Memory B cell (primary cell): ENCODE results near the gene UBAC2.

Experiments
- ATAC-seq: fragments of 150-1000 bp; cut with Tn5 transposase; 2 replicates; pipeline ENCODE4 v1.10.0; 2021; ENCODE audit warnings: low read depth, mild to moderate bottlenecking, moderate library complexity
- DNase-seq, 2 donors: peaks; one replicate each; pipeline ENCODE4 v3.0.0; 2022; ENCODE audit warnings: low spot score in 2 of 2
- H3K27ac Mint-ChIP-seq: one replicate; pipeline ENCODE4 v1.8.0; 2022; ENCODE audit warnings: mild to moderate bottlenecking, moderate library complexity, mixed read lengths
- H3K27me3 Mint-ChIP-seq: one replicate; pipeline ENCODE4 v1.8.0; 2022; ENCODE audit warnings: mixed read lengths
- H3K36me3 Mint-ChIP-seq: one replicate; pipeline ENCODE4 v1.8.0; 2022; ENCODE audit warnings: mild to moderate bottlenecking, mixed read lengths
- H3K4me1 Mint-ChIP-seq: one replicate; pipeline ENCODE4 v1.8.0; 2022; ENCODE audit warnings: mixed read lengths
- H3K4me3 Mint-ChIP-seq: one replicate; pipeline ENCODE4 v1.8.0; 2022; ENCODE audit warnings: mild to moderate bottlenecking, moderate library complexity, mixed read lengths
- H3K9me3 Mint-ChIP-seq: one replicate; pipeline ENCODE4 v1.8.0; 2022; ENCODE audit warnings: mixed read lengths

The UBAC2 gene

DNA sequence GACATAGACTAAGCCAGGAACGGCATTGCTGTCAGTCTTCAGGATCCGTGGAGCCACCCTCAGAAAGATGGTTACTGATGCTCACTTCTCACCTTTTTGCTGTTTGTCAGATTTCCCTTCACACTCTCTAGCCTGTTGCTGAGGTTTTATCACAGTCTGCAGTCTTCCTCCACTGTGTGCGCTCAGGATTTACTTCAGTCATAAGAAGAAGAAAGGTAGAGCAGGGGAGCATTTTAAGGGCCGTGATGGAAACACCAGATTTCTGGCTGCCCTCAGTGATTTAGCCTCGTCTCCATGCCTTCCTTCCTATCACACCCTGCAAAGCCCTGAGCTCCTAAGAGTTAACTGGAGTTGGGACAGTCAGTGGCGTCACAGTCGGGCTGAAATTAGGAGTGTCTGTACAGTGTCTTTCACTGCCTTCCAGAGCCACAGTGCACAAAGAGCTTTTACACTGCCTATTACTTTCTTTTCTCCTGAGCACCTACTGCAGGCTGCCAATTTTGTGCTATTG is 166.5 kb downstream of the UBAC2 start:
- no peaks in the 10 kb centered on the region for H3K9me3 Mint-ChIP-seq
- no peak for DNase-seq
- H3K27ac Mint-ChIP-seq, result peak overlapping the region; percentile 88
- H3K36me3 Mint-ChIP-seq, result peaks cover 39% of the 10 kb centered on the region
- peak overlapping the region; percentile 2 for H3K4me3 Mint-ChIP-seq
- no peak for ATAC-seq
- H3K27me3 Mint-ChIP-seq, result no peaks in the 10 kb centered on the region
- peaks cover 54% of the 10 kb centered on the region for H3K4me1 Mint-ChIP-seq

DNA sequence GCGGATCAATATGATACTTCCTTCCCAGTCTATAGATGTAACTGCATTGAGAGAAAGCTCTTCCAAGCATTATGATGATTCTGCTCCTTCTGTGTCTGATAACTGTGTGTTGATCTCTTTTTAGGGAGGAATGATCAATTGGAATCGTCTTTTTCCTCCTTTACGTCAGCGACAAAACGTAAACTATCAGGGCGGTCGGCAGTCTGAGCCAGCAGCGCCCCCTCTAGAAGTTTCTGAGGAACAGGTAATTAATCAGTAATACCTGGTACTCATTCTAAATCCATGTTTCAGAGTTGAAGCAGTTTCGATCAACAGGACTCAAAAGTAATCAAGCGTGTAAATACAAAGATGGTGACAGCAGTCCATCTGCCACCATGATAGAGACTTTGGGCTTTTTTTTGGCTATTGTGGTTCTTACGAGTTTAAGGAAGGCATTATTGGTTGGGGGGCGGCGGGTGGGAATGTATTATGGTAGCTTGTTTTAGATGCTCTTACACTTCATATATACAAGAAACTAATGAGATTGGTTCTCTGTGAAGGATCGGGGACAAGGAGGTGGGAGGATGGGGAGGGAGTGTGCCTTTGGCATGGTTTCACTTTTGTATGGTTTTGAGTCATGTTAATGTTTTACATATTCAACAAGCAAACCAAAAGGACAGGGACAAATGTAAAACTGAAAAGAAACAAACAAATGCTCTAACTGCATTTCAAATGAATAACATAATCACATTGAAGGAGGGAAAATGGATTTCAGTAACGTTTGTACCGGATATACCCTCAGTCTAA is 167.2 kb downstream of the UBAC2 start:
- Mint-ChIP-seq H3K4me3 (peak overlapping the region; percentile 37), H3K27ac (peak overlapping the region; percentile 88), H3K36me3 (peaks cover 38% of the 10 kb centered on the region), H3K27me3 (no peaks in the 10 kb centered on the region), H3K9me3 (no peaks in the 10 kb centered on the region), H3K4me1 (peaks cover 54% of the 10 kb centered on the region)
- DNase-seq, result no peak
- ATAC-seq, result no peak

DNA sequence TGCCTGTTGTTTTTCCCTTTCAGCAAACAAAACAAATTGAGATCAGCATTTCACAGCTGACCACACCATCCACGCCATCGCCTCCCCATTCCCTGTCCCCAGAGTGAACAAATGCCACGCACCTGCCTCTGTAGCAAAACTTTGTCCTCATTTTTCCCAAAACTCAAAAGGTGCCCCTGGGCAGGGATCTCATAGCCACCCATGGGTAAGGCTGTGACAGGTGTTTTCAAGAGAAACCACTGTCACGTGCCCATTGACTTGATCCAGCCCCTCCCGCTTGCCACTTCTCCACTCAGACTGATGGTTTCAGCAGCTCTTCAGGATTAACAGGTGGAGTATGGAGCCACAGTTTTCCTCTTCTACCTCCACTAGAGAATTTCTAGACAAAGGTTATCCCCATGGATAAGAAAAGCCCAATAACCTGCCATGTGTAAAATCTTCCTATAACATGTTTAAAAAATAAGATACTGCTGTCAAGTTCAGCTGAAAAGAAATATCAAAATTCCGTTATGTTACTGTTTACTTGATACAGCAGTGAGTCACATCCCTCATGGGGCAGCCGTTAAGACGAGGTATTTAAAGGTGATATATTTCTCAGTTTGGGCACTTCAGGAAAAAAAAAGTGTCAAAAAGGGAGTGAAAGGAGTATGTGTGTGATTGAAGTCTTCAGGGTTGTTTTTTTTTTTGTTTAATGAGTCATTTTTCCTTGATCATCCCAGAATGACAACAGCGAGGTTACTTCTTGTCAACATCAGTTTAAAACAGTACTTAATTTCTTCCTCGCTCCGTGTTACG is 170.0 kb downstream of the UBAC2 start:
- H3K27me3 Mint-ChIP-seq, result no peaks in the 10 kb centered on the region
- H3K4me1 Mint-ChIP-seq, result peaks cover 61% of the 10 kb centered on the region
- ATAC-seq, result no peak
- H3K36me3 Mint-ChIP-seq, result peaks cover 38% of the 10 kb centered on the region
- peak overlapping the region; percentile 21 for H3K4me3 Mint-ChIP-seq
- no peaks in the 10 kb centered on the region for H3K9me3 Mint-ChIP-seq
- H3K27ac Mint-ChIP-seq, result peak overlapping the region; percentile 91
- no peak for DNase-seq

DNA sequence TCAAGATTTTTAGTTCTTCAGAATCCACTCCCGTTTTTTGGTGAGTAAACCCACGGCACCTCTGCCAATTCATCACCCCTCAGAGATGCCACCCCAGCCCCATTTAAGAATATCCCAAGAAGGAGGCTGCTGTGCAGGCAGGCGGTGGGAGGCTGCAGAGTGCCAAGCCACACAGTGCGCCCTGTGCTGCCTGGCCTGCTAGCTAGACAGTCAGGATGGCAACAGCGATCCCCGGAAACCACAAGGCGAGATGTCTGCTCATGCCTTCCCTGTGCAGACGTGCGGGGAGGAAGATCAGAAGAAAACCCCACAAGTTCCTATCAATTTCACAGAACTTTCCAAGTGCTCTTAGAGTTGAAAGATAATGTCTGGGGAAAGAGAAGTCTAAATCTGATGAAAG is 171.3 kb downstream of the UBAC2 start:
- DNase-seq (no peak), ATAC-seq (no peak)
- Mint-ChIP-seq H3K27ac (peak overlapping the region; percentile 100), H3K4me3 (no peak overlapping the region), H3K4me1 (peaks cover 61% of the 10 kb centered on the region), H3K9me3 (no peaks in the 10 kb centered on the region), H3K27me3 (no peaks in the 10 kb centered on the region), H3K36me3 (peaks cover 36% of the 10 kb centered on the region)

DNA sequence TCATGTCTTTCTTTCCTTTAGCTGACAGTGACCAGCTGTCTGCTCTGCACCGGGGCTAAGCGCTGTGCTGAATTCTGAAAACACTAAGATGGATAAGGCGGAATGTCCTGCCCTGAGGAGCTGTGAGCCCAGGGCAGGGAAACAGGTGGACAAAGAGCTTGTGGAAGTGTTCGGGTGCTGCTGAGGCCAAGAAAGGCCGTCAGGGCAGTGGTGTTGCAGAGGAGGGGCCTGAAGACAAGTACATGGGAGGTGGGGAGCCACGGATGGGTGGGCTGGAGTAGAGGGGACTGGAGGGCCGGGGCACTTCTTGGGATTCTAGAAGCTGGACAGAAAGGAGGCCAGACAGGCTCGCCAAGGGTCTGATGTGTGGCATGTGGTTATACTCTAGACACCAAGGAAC is 172.8 kb downstream of the UBAC2 start:
- H3K9me3 Mint-ChIP-seq, result no peaks in the 10 kb centered on the region
- H3K27me3 Mint-ChIP-seq, result no peaks in the 10 kb centered on the region
- H3K4me3 Mint-ChIP-seq, result peak overlapping the region; percentile 71
- H3K36me3 Mint-ChIP-seq, result peaks cover 26% of the 10 kb centered on the region
- ATAC-seq (no peak), DNase-seq (no peak)
- peaks cover 57% of the 10 kb centered on the region for H3K4me1 Mint-ChIP-seq
- peak overlapping the region; percentile 100 for H3K27ac Mint-ChIP-seq

DNA sequence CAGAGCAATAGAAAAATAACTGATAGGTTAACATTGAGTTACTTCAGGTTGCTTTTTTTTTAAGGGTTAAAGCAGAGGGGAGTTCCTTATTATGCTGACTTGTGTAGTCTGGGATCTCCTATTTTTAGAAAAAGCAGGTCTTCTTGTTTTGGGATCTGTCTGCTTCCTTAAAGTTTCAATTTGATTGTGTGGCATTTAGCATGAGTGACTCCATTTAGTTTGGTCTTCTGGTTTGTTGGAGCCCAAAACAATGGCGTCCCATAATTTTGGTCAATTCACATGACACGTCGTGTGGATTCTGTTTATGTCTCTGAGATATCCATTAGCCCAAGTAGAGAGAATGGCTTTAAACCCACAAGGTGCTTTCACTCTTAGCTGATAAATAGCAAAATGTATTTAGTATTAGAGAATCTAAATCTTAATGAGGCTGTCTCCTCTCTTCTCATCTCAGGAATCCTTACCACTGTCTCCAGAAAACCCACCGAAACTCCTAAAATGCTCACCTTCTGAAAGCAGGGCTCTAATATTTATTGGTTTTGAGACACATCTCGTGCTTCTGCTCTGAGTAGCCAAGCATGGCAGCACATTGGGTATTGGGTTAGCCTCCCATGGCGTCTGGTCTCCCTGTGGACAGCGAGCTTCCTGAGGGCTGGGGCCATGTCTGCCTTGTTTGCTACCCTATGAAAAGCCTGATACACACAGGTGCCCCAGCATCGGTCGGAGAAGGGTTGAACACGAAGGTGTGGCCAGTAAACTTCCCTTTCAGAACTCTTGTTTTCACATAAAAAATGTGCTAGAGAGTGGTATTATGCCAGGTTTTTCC is 173.7 kb downstream of the UBAC2 start:
- ATAC-seq (peak; percentile 47), DNase-seq (peak; percentile 70 to 72)
- peak overlapping the region; percentile 100 for H3K27ac Mint-ChIP-seq
- peaks cover 23% of the 10 kb centered on the region for H3K36me3 Mint-ChIP-seq
- no peaks in the 10 kb centered on the region for H3K9me3 Mint-ChIP-seq
- no peaks in the 10 kb centered on the region for H3K27me3 Mint-ChIP-seq
- peaks cover 59% of the 10 kb centered on the region for H3K4me1 Mint-ChIP-seq
- H3K4me3 Mint-ChIP-seq, result peak overlapping the region; percentile 82

DNA sequence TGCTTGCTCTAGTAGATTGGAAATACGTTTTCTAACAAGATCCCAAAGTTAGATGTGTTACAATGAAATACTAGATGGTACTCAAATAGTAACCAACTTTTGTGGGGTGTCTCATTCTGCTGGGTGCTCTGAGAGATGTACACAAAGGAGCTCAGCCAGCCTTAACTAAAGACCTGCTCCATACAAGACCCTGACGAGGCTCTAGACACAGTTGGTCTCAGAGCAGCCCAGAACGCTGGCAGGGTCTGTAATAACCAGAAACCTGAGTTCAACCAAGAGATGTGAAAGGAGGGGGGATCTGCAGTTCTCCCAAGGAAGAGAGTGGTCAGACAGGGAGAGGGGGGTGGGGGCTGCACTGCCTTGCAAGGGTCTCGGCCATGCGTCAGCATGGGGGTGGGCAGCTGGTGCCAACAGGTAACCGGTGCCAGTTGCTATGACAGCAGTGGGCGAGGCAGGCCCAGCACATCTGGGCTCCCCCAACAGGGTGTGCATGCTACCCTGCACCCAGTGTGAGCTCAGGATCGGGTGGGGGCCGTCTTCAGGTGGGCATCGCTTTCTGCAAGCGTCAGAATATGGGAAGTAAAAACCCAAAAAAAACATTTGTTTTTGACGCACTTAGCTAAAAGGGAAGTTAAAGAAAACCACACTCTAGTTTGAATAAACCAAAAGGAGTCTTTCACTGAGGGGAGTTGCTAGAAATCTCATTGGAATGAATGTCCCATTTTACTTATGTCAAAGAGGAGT is 174.5 kb downstream of the UBAC2 start:
- H3K27ac Mint-ChIP-seq, result peak overlapping the region; percentile 100
- H3K4me3 Mint-ChIP-seq, result peak overlapping the region; percentile 82
- H3K9me3 Mint-ChIP-seq, result no peaks in the 10 kb centered on the region
- H3K36me3 Mint-ChIP-seq, result peaks cover 18% of the 10 kb centered on the region
- peaks cover 66% of the 10 kb centered on the region for H3K4me1 Mint-ChIP-seq
- H3K27me3 Mint-ChIP-seq, result no peaks in the 10 kb centered on the region
- DNase-seq, result peak; percentile 86 to 92
- ATAC-seq, result peak; percentile 76

DNA sequence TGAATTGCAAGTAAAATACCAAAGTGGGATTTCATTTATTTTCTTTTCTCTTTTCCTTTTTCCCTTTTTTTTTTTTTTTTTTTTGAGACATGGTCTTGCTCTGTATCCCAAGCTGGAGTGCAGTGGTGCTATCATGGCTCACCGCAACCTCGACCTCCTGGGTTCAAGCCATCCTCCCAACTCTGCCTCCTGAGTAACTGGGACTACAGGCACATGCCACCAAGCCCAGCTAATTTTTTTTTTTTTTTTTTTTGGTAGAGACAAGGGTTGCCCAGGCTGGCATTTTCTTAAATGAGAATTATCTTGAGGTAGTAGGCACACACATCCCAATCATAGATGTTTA is 175.1 kb downstream of the UBAC2 start:
- Mint-ChIP-seq H3K27ac (peak overlapping the region; percentile 100), H3K4me1 (peaks cover 66% of the 10 kb centered on the region), H3K4me3 (peak overlapping the region; percentile 82), H3K36me3 (peaks cover 13% of the 10 kb centered on the region), H3K9me3 (no peaks in the 10 kb centered on the region), H3K27me3 (no peaks in the 10 kb centered on the region)
- ATAC-seq, result peak; percentile 1
- peak in 1 of 2 donors; percentile 26 for DNase-seq

DNA sequence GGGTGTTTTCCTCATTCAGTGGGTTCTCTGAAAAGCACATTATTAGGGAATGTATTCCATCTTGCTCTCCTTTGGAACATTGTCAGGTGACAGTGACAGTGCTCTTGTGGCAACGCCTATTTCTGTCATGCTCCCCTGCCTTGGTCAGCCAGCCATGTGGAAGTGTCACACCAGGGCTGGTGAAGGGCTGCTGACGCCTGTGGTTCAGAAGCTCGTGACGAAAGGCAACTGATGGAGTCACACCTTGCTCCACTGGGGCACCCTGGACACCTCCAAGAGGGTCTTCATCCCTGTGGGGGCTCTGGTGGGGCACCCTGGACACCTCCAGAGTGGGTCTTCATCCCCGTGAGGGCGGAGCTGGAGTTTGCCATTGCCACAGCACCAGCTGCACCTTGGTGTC is 175.5 kb downstream of the UBAC2 start:
- H3K4me1 Mint-ChIP-seq, result peaks cover 67% of the 10 kb centered on the region
- peak overlapping the region; percentile 82 for H3K4me3 Mint-ChIP-seq
- ATAC-seq (peak; percentile 62), DNase-seq (peak; percentile 74 to 83)
- peaks cover 9% of the 10 kb centered on the region for H3K36me3 Mint-ChIP-seq
- no peaks in the 10 kb centered on the region for H3K27me3 Mint-ChIP-seq
- peak overlapping the region; percentile 100 for H3K27ac Mint-ChIP-seq
- H3K9me3 Mint-ChIP-seq, result no peaks in the 10 kb centered on the region

DNA sequence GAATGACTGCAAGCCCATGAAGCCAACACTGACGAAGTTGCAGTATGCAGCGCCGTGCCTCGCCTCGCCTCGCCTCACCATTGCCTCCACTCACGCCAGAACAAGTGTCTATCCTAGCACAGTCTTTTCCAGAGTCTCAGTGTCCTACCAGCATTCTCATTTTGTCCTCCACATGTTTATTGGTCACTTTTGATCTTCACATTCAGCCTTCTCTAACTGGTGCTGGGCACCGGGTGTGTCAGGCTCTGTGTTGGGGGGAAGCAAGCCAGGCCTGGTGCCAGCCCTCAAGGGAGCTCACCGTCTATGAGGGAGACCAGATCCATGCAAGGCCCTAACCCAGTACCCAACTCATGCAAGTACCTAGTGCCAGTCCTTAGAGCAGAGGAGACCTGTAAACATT is 176.3 kb downstream of the UBAC2 start:
- Mint-ChIP-seq H3K27ac (peak overlapping the region; percentile 100), H3K9me3 (no peaks in the 10 kb centered on the region), H3K4me1 (peaks cover 74% of the 10 kb centered on the region), H3K4me3 (peak overlapping the region; percentile 11), H3K36me3 (peaks cover 10% of the 10 kb centered on the region), H3K27me3 (no peaks in the 10 kb centered on the region)
- ATAC-seq (no peak), DNase-seq (no peak)

DNA sequence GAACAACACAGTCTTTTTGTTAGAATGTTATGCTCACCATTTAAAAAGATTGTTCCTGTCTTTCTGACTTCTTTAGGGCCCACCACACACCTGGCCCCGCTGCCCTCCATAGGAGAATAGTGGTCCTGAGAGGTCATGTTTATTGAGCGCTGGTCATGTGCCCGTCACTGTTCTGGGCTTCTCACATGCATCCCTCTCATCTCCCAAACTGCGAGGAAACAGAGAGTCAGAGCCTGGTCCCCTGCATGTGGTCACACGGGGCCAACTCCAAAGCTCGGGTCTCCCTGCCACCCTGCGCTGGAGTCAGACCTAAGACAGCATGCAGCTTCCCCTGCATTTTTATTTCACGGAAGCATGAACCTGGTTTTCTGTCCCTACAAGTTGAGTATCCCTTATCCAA is 177.0 kb downstream of the UBAC2 start:
- ATAC-seq (no peak), DNase-seq (no peak)
- Mint-ChIP-seq H3K27ac (peak overlapping the region; percentile 100), H3K4me1 (peaks cover 74% of the 10 kb centered on the region), H3K9me3 (no peaks in the 10 kb centered on the region), H3K36me3 (peaks cover 5% of the 10 kb centered on the region), H3K4me3 (no peak overlapping the region), H3K27me3 (no peaks in the 10 kb centered on the region)

DNA sequence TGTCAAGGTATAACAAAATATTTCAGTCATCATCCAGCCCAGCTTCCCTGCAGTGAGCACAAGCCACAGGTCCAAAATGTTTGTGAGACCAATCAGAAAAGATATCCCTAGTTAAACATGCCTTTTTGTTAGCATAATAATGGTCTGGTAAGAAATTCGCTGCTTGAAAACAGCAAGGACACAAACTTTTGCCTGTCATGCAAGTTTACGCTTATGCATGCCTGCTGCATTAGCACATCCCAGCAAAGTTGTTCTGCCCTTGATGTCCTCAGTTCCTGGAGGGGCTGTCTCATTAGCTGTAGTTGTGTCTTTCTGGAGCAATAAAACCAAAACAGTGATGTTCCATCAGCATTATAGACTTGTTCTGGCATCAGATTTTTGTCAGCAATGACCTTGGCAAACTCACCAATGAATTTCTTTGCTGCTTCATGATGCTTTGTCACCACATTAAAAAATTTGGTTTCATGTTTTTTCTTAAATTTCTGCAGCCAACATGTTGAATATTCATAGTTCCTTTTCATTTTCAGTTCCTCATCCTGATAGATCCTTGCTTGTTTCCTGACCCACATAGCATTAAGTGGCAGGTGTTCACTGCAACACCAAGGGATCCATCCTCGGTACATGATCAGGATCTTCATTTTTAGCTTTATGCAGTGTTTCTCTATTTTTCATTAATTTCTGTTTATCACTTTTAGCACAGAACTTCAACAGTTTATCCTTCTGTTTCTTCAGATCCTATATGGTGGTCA is 178.5 kb downstream of the UBAC2 start:
- Mint-ChIP-seq H3K36me3 (peaks cover 5% of the 10 kb centered on the region), H3K9me3 (no peaks in the 10 kb centered on the region), H3K4me3 (peak overlapping the region; percentile 53), H3K27me3 (no peaks in the 10 kb centered on the region), H3K4me1 (peaks cover 79% of the 10 kb centered on the region), H3K27ac (peak overlapping the region; percentile 100)
- no peak for ATAC-seq
- DNase-seq, result no peak
